Activated CD8-positive, alpha-beta memory T cell treated with anti-CD3 and anti-CD28 coated beads, Interleukin-2, amount 10 ng/mL, durations not matched to agents 7 days and 5 days (primary cell): ENCODE results near the gene TRAF3. TPM values are rescaled to one million over a fixed set of nuclear protein-coding genes. Genes with fewer than 3 reads are reported as not detected.
"Not testable (repeated sequence)": the region's sequence is repeated elsewhere in the genome, so short reads cannot be mapped to it uniquely, and the experiment has no call there.

ENCODE experiments used
- ATAC-seq: fragments of 150-1000 bp; cut with Tn5 transposase; one replicate; pipeline ENCODE4 v1.10.0; 2021; ENCODE audit warnings: moderate library complexity
- CTCF ChIA-PET: fragments of 350-600 bp; sonication (Branson Sonifier 250); formaldehyde crosslinking; loops from one replicate; lab custom pipeline; 2021; ENCODE audit warnings: antibody characterized with exemption; lab: Charles Lee
- DNase-seq: peaks from one replicate; pipeline ENCODE4 v3.0.0-alpha.2; 2020
- H3K27ac Mint-ChIP-seq: one replicate; pipeline ENCODE4 v1.8.0; 2021; ENCODE audit warnings: mild to moderate bottlenecking, mixed read lengths
- H3K27me3 Mint-ChIP-seq: one replicate; pipeline ENCODE4 v1.8.0; 2021; ENCODE audit warnings: mixed read lengths
- H3K36me3 Mint-ChIP-seq: one replicate; pipeline ENCODE4 v1.8.0; 2021; ENCODE audit warnings: mild to moderate bottlenecking, mixed read lengths
- H3K4me1 Mint-ChIP-seq: one replicate; pipeline ENCODE4 v1.8.0; 2021; ENCODE audit warnings: mixed read lengths
- H3K4me3 Mint-ChIP-seq: one replicate; pipeline ENCODE4 v1.8.0; 2021; ENCODE audit warnings: mild to moderate bottlenecking, moderate library complexity, mixed read lengths
- H3K9me3 Mint-ChIP-seq: one replicate; pipeline ENCODE4 v1.8.0; 2022; ENCODE audit warnings: low read depth, mixed read lengths
- total RNA-seq, 2 experiments: library from RNA; stranded (reverse); gene quantifications; one replicate each; pipeline ENCODE4 v1.2.3, GENCODE V29; 2021

TRAF3 gene
- total RNA-seq, 2 experiments from 2014 or later, result 49.5 to 78.1 TPM

- peaks cover 17% of the 10 kb centered on the region for H3K4me1 Mint-ChIP-seq
- H3K36me3 Mint-ChIP-seq, result peaks cover 30% of the 10 kb centered on the region
- ATAC-seq, DNase-seq, H3K9me3 Mint-ChIP-seq, H3K4me3 Mint-ChIP-seq, H3K27me3 Mint-ChIP-seq, H3K27ac Mint-ChIP-seq: not testable (repeated sequence)
- CTCF ChIA-PET, result interaction anchor here (1.1 to 1.5 kb wide), 3 partner anchors 21 to 203 kb away, joined by 3 read pairs; no protein-coding TSS in a partner anchor
Measured at GRCh38 chr14:102896735-102897134, 119.5 kb downstream of the TRAF3 start.

GRCh38 chr14:102897299-102898027, 120.2 kb downstream of the TRAF3 start:
- H3K9me3 Mint-ChIP-seq, result no peaks in the 10 kb centered on the region
- no peak for ATAC-seq
- peaks cover 17% of the 10 kb centered on the region for H3K4me1 Mint-ChIP-seq
- no peaks in the 10 kb centered on the region for H3K27me3 Mint-ChIP-seq
- CTCF ChIA-PET, result interaction anchor here (1.5 kb wide), 2 partner anchors 203 to 204 kb away, joined by 3 read pairs; no protein-coding TSS in a partner anchor
- H3K36me3 Mint-ChIP-seq, result peaks cover 28% of the 10 kb centered on the region
- H3K27ac Mint-ChIP-seq, result no peak overlapping the region
- DNase-seq, result no peak
- H3K4me3 Mint-ChIP-seq, result no peak overlapping the region

- H3K27me3 Mint-ChIP-seq, result no peaks in the 10 kb centered on the region
- no peak overlapping the region for H3K4me3 Mint-ChIP-seq
- ATAC-seq, result no peak
- peaks cover 17% of the 10 kb centered on the region for H3K4me1 Mint-ChIP-seq
- H3K9me3 Mint-ChIP-seq, result no peaks in the 10 kb centered on the region
- peaks cover 27% of the 10 kb centered on the region for H3K36me3 Mint-ChIP-seq
- no peak for DNase-seq
- CTCF ChIA-PET, result no interaction called here
- H3K27ac Mint-ChIP-seq, result peak overlapping the region; percentile 38
Measured at GRCh38 chr14:102898298-102898697, 121.0 kb downstream of the TRAF3 start.

DNA sequence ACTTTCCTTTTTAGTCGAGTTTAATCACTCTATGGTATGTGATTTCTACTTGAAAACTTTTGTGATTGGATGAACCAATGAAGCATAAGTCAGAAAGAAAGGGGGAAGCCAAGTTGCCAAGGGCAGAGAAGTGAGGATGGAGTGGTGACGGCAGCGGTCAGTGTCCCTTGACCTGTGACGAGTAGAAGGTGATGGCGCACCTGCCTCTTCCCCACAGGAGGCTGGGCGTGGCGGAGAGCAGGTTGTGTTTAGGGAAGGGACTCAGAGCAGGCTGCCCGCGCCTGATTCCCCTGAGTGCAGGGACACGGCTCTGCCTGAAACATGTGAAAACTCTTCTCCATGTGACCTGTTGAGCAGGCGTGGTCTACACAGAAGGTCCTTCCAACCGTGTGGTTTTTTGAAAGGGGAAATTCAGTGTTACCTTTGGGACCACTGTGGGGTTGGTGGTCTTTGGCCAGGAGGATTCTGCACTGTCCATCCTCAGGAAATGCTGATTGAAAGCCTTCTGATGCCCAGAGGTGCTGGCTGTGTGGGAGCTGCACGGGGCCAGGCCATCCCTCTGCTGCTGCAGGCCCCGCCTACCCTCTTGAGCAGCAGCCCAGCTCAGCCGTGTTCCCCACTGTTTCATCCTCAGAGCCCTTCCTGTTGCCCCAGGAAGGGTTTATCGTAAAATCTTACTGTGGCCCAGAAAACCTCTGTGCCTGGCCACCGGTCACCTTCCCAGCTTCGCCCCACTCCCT, 121.7 kb downstream of the TRAF3 start:
- no peak for ATAC-seq

DNA sequence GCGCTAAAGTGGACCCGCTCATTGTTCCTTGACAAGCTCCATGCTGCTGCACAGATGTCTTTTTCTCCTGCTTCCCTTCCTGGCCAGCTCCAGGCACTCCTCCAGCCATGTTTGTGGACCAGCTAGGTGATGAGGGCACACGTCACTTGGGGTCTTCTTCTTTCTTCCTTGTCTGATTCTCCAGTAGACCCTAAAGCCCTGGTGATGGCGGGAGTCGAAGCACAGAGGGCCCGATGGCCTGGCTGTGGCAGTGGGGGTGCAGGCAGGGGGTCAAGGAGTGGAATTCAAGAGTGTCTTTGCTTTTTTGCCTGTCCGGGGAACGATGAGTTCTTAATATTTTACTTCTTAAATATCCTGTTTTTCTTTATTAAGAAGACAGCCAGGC, 122.3 kb downstream of the TRAF3 start:
- Mint-ChIP-seq H3K9me3 (no peaks in the 10 kb centered on the region), H3K36me3 (peaks cover 29% of the 10 kb centered on the region), H3K27me3 (no peaks in the 10 kb centered on the region), H3K4me1 (peaks cover 17% of the 10 kb centered on the region), H3K4me3 (no peak overlapping the region), H3K27ac (no peak overlapping the region)
- ATAC-seq, result no peak
- CTCF ChIA-PET, result interaction anchor here (1.2 kb wide), 1 partner anchor 115 kb away, joined by 3 read pairs; no protein-coding TSS in a partner anchor
- DNase-seq, result no peak

More for the DNA sequence above, 121.7 kb downstream of the TRAF3 start:
- no peaks in the 10 kb centered on the region for H3K9me3 Mint-ChIP-seq
- CTCF ChIA-PET, result interaction anchor here (1.2 kb wide), 1 partner anchor 114 kb away, joined by 3 read pairs; no protein-coding TSS in a partner anchor
- H3K4me1 Mint-ChIP-seq, result peaks cover 17% of the 10 kb centered on the region
- H3K27me3 Mint-ChIP-seq, result no peaks in the 10 kb centered on the region
- H3K27ac Mint-ChIP-seq, result peak overlapping the region; percentile 38
- H3K36me3 Mint-ChIP-seq, result peaks cover 29% of the 10 kb centered on the region
- no peak overlapping the region for H3K4me3 Mint-ChIP-seq
- DNase-seq, result no peak

- peaks cover 17% of the 10 kb centered on the region for H3K4me1 Mint-ChIP-seq
- H3K27me3 Mint-ChIP-seq, result no peaks in the 10 kb centered on the region
- ATAC-seq (peak; percentile 58), DNase-seq (no peak)
- H3K9me3 Mint-ChIP-seq, result no peaks in the 10 kb centered on the region
- no peak overlapping the region for H3K4me3 Mint-ChIP-seq
- H3K27ac Mint-ChIP-seq, result peak overlapping the region; percentile 78
- peaks cover 25% of the 10 kb centered on the region for H3K36me3 Mint-ChIP-seq
- CTCF ChIA-PET, result interaction anchor here (1.3 to 1.6 kb wide), 3 partner anchors 17 to 174 kb away, joined by 3 to 4 read pairs (median 3); no protein-coding TSS in a partner anchor
Measured at GRCh38 chr14:102900631-102901571, 123.7 kb downstream of the TRAF3 start.

DNA sequence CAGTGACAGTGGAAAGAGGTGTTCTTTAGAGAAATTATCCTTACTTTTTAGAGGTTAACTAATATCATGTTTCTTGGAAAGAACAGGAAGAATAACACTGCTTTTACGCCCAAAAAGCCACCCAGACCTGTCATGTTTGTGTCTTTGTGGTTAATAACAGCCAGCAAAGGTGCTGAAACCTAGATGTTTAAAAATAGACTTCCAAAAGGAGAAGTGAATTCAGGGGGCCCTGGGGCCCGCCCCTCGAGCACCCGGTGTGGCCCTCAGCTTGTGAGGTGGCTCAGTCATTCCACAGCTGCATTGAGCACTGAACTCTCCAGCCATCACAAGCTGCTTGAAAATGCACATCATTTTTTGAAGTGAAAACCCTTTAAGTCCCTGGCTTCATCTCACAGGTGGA, 124.4 kb downstream of the TRAF3 start:
- ATAC-seq, result no peak
- CTCF ChIA-PET, result interaction anchor here (1.3 to 1.6 kb wide), 3 partner anchors 17 to 173 kb away, joined by 3 to 4 read pairs (median 3); no protein-coding TSS in a partner anchor
- peaks cover 17% of the 10 kb centered on the region for H3K4me1 Mint-ChIP-seq
- no peak overlapping the region for H3K4me3 Mint-ChIP-seq
- H3K27ac Mint-ChIP-seq, result peak overlapping the region; percentile 78
- peaks cover 25% of the 10 kb centered on the region for H3K36me3 Mint-ChIP-seq
- no peak for DNase-seq
- H3K27me3 Mint-ChIP-seq, result no peaks in the 10 kb centered on the region
- H3K9me3 Mint-ChIP-seq, result no peaks in the 10 kb centered on the region

GRCh38 chr14:102902086-102902485, 124.8 kb downstream of the TRAF3 start:
- Mint-ChIP-seq H3K36me3 (peaks cover 25% of the 10 kb centered on the region), H3K9me3 (no peaks in the 10 kb centered on the region), H3K27me3 (no peaks in the 10 kb centered on the region), H3K27ac (peak overlapping the region; percentile 78), H3K4me3 (no peak overlapping the region), H3K4me1 (peaks cover 17% of the 10 kb centered on the region)
- ATAC-seq (no peak), DNase-seq (no peak)
- CTCF ChIA-PET, result interaction anchor here (1.3 to 1.6 kb wide), 2 partner anchors 16 to 173 kb away, joined by 3 to 4 read pairs; no protein-coding TSS in a partner anchor

- CTCF ChIA-PET, result interaction anchor here (0.7 to 1.6 kb wide), 2 partner anchors 45 to 172 kb away, joined by 3 to 4 read pairs; no protein-coding TSS in a partner anchor
Measured at GRCh38 chr14:102902523-102903247, 125.4 kb downstream of the TRAF3 start.

DNA sequence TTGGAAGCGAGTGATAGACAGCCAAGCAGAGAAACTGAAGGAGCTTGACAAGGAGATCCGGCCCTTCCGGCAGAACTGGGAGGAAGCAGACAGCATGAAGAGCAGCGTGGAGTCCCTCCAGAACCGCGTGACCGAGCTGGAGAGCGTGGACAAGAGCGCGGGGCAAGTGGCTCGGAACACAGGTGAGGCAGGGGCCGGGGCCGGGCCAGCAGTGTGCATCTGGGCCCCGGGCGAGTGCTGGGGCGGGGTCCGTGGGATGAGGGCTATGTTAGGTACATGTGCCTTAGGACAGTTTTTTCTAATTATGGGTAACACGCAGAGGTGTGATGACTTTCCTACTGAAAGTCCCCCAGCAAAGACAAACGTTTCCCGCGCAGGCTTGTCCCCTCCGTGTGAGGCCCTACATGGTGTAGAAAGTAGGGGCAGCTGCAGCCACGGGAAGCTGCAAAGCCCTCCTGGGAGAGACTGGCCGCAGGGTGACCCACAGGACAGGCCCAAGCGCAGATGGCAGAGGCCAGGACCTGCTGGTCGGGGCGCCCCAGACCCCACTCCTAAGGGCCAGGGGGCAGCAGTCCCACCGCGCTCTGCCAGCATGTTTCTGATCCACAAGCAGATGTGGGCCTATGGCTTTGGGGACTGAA, 126.1 kb downstream of the TRAF3 start:
- ATAC-seq, result no peak
- Mint-ChIP-seq H3K27ac (peak overlapping the region; percentile 78), H3K4me3 (no peak overlapping the region)

More at GRCh38 chr14:102902523-102903247, 125.4 kb downstream of the TRAF3 start:
- Mint-ChIP-seq H3K27me3 (no peaks in the 10 kb centered on the region), H3K27ac (peak overlapping the region; percentile 78), H3K4me1 (peaks cover 17% of the 10 kb centered on the region), H3K4me3 (no peak overlapping the region), H3K9me3 (no peaks in the 10 kb centered on the region), H3K36me3 (peaks cover 25% of the 10 kb centered on the region)
- no peak for DNase-seq
- no peak for ATAC-seq

DNA sequence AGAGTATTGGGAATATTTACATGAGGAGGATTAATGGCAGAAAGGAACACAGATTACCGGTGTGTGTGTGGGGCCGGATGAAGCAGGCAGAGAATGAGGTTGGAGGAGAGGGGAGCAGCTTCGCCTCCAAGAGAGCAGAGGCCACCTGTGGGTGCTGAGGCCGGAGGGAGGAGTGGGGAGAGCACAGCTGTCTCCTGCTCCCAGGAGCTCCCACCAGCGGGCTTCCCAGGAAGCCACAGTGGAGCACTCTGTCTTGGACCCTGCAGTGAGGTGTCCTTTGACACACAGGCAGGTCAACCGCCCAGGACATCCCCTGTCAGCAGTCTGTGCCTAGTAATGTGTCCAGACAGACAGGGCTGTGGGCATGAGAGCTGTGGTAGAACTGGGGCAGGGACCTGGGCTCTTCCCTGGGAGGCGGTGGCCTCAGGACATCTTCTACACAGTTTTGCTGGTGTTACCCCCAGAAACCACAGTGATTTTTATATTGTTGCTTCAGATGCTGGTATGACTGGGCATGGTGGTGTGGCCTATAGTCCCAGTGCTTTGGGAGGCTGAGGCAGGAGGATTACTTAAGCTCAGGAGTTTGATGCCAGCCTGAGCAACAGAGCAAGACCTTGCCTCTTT, 126.8 kb downstream of the TRAF3 start:
- peaks cover 20% of the 10 kb centered on the region for H3K36me3 Mint-ChIP-seq
- peak overlapping the region; percentile 3 for H3K27ac Mint-ChIP-seq
- no peak for ATAC-seq

More for the DNA sequence above, 126.1 kb downstream of the TRAF3 start:
- Mint-ChIP-seq H3K9me3 (no peaks in the 10 kb centered on the region), H3K4me1 (peaks cover 15% of the 10 kb centered on the region), H3K27me3 (no peaks in the 10 kb centered on the region), H3K36me3 (peaks cover 23% of the 10 kb centered on the region)
- DNase-seq, result no peak
- CTCF ChIA-PET, result interaction anchor here (0.7 kb wide), 1 partner anchor 46 kb away, joined by 3 read pairs; no protein-coding TSS in a partner anchor

More for the DNA sequence above, 126.8 kb downstream of the TRAF3 start:
- H3K4me3 Mint-ChIP-seq, result no peak overlapping the region
- DNase-seq, result no peak
- peaks cover 11% of the 10 kb centered on the region for H3K4me1 Mint-ChIP-seq
- no peaks in the 10 kb centered on the region for H3K9me3 Mint-ChIP-seq
- no peaks in the 10 kb centered on the region for H3K27me3 Mint-ChIP-seq
- CTCF ChIA-PET, result no interaction called here
